GM20000 (cell line): ENCODE data around the gene ZNF143.
"Not testable (repeated sequence)": the region's sequence is repeated elsewhere in the genome, so short reads cannot be mapped to it uniquely, and the experiment has no call there.

ENCODE experiments used
- DNase-seq: peaks from one replicate; pipeline ENCODE4 v3.0.0; 2012; ENCODE audit warnings: low spot score
- TF ChIP-seq, protein P1 (sequence below): IDR thresholded peaks from 2 replicates; pipeline ENCODE4 v1.5.1; 2012; ENCODE audit warnings: mild to moderate bottlenecking, control low read depth; ENCODE audit errors: extremely low read depth, missing control alignments

ZNF143 gene

DNA sequence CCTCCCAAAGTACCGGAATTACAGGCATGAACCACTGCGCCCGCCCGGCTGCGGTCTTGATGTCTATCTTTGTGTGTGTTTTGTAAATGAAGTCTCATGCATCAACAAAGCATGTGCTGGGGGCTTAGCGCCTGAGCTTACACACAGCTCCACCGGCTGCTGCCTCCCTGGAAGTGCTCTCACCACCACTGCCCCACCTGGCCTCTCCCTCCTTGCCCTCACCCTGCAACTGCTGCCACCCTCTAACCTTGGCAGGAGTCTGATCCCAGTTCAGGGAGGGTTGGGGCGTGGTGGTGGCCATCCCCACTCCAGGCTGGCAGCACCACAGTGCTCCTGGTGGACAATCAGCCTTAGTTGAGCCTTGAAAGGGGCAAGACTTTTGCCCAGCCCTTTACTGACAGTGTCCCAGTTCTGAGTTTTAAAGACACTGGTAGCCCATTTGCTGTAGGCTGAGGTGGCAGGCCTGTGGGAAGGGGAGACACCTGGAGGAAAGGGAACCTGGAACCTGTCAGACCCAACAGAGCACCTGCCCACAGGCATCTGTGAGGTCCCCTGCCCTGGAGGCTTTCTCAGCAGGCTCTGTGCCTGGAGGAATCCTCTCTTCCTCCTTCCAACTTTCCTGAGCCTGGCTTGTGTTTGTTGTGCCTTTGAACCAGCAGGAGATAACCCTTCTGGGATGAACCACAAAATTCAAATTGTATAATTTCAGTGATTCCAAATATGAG lies 70.3 kb downstream of the ZNF143 start:
- TF ChIP-seq, protein P1, sequence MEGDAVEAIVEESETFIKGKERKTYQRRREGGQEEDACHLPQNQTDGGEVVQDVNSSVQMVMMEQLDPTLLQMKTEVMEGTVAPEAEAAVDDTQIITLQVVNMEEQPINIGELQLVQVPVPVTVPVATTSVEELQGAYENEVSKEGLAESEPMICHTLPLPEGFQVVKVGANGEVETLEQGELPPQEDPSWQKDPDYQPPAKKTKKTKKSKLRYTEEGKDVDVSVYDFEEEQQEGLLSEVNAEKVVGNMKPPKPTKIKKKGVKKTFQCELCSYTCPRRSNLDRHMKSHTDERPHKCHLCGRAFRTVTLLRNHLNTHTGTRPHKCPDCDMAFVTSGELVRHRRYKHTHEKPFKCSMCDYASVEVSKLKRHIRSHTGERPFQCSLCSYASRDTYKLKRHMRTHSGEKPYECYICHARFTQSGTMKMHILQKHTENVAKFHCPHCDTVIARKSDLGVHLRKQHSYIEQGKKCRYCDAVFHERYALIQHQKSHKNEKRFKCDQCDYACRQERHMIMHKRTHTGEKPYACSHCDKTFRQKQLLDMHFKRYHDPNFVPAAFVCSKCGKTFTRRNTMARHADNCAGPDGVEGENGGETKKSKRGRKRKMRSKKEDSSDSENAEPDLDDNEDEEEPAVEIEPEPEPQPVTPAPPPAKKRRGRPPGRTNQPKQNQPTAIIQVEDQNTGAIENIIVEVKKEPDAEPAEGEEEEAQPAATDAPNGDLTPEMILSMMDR: no peak
- DNase-seq: no peak

DNA sequence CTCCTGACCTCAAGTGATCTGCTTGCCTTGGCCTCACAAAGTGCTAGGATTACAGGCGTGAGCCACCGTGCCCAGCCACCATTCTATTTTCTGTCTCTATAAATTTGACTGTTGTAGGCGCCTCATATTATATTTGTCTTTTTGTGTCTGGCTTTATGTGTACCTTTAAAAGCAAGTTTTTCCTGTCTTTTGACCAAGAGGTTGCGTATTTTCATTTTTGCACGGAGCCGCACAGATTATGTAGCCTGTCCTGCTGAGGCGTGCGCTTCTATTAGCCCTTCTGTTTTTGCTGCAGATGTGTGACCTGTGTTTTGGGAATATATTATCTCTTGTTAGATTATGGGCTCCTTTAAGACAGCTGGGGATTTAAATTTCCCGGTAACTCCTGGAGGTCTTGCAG lies 72.2 kb downstream of the ZNF143 start:
- TF ChIP-seq, protein P1: no peak

DNA sequence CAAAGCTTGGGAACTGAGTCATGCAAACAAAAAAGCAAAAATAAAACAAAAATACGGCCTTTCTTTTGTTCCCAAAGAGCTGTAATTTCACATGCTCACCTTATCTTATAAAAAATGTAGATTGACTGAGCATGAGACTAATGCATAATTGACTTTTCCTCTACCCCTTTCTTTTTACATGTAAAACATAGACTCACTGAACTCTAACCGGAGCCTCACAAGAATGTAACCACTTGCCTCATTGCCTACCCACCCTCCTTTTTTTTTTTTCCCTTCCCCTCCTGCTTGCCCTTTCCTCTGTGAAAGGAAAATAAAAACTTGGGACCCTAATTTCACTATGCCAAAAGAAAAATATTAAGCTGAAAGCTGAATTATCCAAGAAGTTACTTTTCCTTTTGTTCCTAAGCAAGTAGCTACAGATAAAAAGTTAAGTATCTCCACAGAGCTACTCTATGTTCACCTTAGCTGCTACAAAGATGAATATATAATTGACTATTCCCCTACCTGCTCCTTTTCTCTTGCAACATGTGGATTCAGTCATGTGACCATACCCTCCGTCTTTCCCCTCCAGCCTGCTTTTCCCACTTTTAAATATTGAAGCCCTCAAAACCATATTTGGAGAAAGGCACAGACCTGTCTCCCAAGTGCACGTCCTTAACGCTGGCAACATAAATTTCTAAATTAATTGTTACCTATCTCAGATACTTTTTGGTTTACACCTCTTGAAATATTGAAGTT lies 73.1 kb downstream of the ZNF143 start:
- DNase-seq: no peak
- TF ChIP-seq, protein P1: no peak

More for the DNA sequence above, 72.2 kb downstream of the ZNF143 start:
- no peak for DNase-seq

DNA sequence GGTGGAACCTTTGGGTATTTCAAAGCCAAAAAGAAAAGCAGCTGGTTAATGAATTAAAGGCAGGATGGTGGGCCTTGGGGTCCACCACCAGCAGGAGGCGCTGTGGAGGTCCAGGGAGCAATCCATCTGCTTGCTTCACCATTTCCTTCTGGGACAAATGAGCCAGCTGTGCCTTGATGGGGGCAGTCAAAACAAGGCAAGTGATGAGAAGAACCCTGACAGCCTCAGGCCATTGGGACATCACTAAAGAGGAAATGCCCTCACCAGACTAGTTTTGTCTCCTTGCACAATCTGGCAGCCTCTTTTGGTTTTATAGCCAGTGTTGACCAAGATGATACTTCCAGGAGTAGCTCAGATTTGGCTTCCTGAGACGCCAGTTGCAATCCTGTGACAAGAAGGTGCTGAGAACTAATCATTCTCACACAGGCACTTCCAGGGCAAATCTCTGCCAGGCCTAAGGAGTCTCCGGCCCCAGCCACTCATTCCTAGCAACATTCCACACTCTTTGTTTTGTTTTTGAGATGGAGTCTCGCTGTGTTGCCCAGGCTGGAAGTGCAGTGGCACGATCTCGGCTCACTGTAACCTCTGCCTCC lies 74.5 kb downstream of the ZNF143 start:
- peak; percentile 72 for DNase-seq

DNA sequence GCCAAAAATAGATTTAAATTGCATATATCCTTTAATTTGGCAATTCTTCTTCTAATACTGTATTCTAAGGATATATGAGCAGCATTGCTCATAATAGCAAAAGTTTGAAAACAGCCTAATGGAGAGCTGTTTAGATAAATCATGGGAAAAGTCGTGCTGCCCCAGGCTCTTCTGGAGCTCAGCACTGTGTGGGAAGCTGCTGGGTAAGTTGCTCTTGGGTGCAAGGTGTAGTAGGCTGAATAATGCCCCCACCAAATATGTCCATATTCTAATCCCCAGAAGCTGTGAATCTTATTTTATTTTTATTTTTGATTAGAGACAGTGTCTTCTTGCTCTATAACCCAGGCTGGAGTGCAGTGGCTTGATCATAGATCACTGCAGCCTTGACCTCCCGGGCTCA lies 77.7 kb downstream of the ZNF143 start:
- no peak for DNase-seq
- TF ChIP-seq, protein P1: no peak

More for the DNA sequence above, 74.5 kb downstream of the ZNF143 start:
- TF ChIP-seq, protein P1: peak; percentile 97

DNA sequence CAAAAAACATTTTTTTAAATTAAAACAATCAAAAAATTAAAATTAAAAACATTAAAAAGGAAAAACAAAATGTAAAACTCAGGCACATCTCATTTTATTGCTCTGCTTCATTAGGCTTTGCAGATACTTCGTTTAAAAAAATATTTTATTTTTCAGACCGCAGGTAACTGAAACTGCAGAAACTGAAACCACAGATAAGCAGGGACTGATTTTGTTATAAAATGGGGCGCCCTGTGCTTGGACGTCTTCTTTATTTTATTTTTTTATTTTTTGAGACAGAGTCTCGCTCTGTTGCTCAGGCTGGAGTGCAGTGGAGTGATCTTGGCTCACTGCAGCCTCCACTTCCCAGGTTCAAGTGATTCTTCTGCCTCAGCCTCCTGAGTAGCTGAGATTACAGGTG lies 88.4 kb downstream of the ZNF143 start:
- DNase-seq: not testable (repeated sequence)

DNA sequence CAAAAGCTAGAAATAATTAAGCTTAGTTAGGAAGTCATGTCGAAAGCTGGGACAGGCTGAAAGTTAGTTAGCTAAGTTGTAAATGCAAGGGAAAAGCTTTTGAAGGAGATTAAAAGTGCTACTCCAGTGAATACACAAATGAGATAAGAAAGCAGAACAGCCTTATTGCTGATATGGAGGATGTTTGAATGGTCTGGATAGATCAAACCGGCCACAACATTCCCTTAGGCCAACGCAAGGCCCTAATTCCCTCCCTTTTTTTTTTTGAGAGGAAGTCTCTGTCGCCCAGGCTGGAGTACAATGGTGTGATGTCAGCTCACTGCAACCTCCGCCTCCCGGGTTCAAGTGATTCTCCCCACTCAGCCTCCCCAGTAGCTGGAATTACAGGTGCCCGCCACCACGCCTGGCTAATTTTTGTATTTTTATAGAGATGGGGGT lies 89.4 kb downstream of the ZNF143 start:
- TF ChIP-seq, protein P1: no peak
- no peak for DNase-seq
